ENCODE measurements around the gene MASTL.

MASTL gene

DNA sequence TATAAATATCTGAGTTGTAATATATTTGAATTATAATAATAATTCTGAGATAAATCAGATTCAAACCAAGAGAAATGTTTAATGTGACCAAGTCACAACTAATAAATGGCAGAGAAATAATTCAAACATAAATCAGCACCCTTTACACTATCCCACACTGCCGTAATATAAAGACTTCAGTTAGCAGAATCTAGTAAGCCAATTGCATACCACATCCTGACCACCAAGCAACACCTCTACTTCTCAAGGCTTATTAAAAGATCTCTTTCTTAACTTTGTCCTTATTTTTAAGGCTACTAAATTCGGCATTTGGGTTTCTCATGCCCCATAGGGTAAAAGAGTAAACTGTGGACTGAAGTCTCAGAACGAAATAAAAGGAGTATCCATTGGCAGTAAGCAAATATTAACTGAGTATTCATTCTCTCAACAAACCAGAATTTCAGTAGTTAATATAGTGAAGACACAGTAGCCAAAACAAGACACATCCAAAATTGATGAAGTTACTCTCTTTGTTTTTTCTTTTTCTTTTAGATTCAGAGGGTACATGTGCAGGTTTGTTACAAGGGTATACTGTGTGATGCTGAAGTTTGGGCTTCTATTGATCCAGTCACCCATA, 70.6 kb downstream of the MASTL start:
- no peak for DNase-seq

- no peak for DNase-seq
These were observed 74.9 kb downstream of the MASTL start for GRCh38 chr10:27230022-27230421.

DNA sequence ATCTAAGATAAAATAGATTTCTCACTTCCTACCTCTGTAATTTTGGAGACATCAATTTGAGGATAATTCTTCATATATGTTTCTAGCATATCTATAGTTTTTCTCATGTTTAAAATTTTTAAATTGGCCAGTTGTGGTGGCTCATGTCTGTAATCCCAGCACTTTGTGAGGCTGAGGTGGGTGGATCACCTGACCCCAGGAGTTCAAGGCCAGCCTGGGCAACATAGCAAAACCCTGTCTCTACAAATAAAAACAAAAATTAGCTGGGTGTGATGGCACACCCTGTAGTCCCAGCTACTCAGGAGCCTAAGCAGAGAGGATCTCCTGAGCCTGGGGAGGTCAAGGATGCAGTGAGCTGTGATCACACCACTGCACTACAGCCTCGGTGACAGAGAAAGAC, 80.6 kb downstream of the MASTL start:
- DNase-seq = no peak
